Parathyroid adenoma (tissue), 2 donors: ENCODE results near the gene BRINP2.

Experiments used
- H2AFZ ChIP-seq: fragments of 300-600 bp; sonication (generic); one replicate; pipeline ENCODE4 v1.7.0; 2017; ENCODE audit warnings: antibody characterized with exemption, mild to moderate bottlenecking
- H3K27ac ChIP-seq: fragments of 300-600 bp; sonication (generic); one replicate; pipeline ENCODE4 v1.7.0; 2017
- H3K27me3 ChIP-seq: fragments of 300-600 bp; sonication (generic); one replicate; pipeline ENCODE4 v1.7.0; 2017; ENCODE audit warnings: low read length; ENCODE audit not compliant: control insufficient read depth, insufficient read depth
- H3K36me3 ChIP-seq: fragments of 300-600 bp; sonication (generic); one replicate; pipeline ENCODE4 v1.7.0; 2017; ENCODE audit warnings: low read length; ENCODE audit not compliant: control insufficient read depth, insufficient read depth
- H3K4me1 ChIP-seq: fragments of 300-600 bp; sonication (generic); one replicate; pipeline ENCODE4 v1.7.0; 2017; ENCODE audit warnings: control low read depth
- H3K4me2 ChIP-seq: fragments of 300-600 bp; sonication (generic); one replicate; pipeline ENCODE4 v1.7.0; 2017; ENCODE audit warnings: low read length
- H3K4me3 ChIP-seq: fragments of 300-600 bp; sonication (generic); one replicate; pipeline ENCODE4 v1.7.0; 2017; ENCODE audit warnings: low read depth, low read length
- H3K79me2 ChIP-seq: fragments of 300-600 bp; sonication (generic); one replicate; pipeline ENCODE4 v1.7.0; 2017; ENCODE audit warnings: control low read depth
- H3K9ac ChIP-seq: fragments of 300-600 bp; sonication (generic); one replicate; pipeline ENCODE4 v1.7.0; 2017; ENCODE audit warnings: mild to moderate bottlenecking
- H3K9me3 ChIP-seq: fragments of 300-600 bp; sonication (generic); one replicate; pipeline ENCODE4 v1.7.0; 2017; ENCODE audit warnings: low read length; ENCODE audit not compliant: control insufficient read depth
- CTCF ChIP-seq: fragments of 300-600 bp; sonication (generic); IDR thresholded peaks from one replicate; pipeline ENCODE4 v1.7.0; 2017; ENCODE audit warnings: antibody characterized with exemption, mild to moderate bottlenecking
- donor health status: primary hyperparathyroidism.

Gene BRINP2

GRCh38 chr1:177257128-177257527, 86.4 kb downstream of the BRINP2 start:
- no peaks in the 10 kb centered on the region for H3K27me3 ChIP-seq
- no peak overlapping the region for H3K4me2 ChIP-seq
- H2AFZ ChIP-seq, result no peak overlapping the region
- no peaks in the 10 kb centered on the region for H3K4me1 ChIP-seq
- H3K36me3 ChIP-seq, result no peaks in the 10 kb centered on the region
- H3K9ac ChIP-seq, result no peak overlapping the region
- no peak overlapping the region for H3K4me3 ChIP-seq
- H3K27ac ChIP-seq, result no peak overlapping the region
- no peak for TF ChIP-seq CTCF
- no peaks in the 10 kb centered on the region for H3K79me2 ChIP-seq
- H3K9me3 ChIP-seq, result no peaks in the 10 kb centered on the region

GRCh38 chr1:177257576-177257975, 86.8 kb downstream of the BRINP2 start:
- no peak overlapping the region for H3K9ac ChIP-seq
- no peak for TF ChIP-seq CTCF

GRCh38 chr1:177270863-177271262, 100.1 kb downstream of the BRINP2 start:
- TF ChIP-seq CTCF, result no peak
- no peak overlapping the region for H3K27ac ChIP-seq
- H3K27me3 ChIP-seq, result no peaks in the 10 kb centered on the region

More at GRCh38 chr1:177257576-177257975, 86.8 kb downstream of the BRINP2 start:
- H3K79me2 ChIP-seq, result no peaks in the 10 kb centered on the region
- H3K27me3 ChIP-seq, result no peaks in the 10 kb centered on the region
- no peaks in the 10 kb centered on the region for H3K36me3 ChIP-seq
- H2AFZ ChIP-seq, result no peak overlapping the region
- H3K4me3 ChIP-seq, result no peak overlapping the region
- H3K27ac ChIP-seq, result no peak overlapping the region
- H3K4me1 ChIP-seq, result no peaks in the 10 kb centered on the region
- no peaks in the 10 kb centered on the region for H3K9me3 ChIP-seq
- no peak overlapping the region for H3K4me2 ChIP-seq

GRCh38 chr1:177273141-177273540, 102.4 kb downstream of the BRINP2 start:
- H3K9ac ChIP-seq, result no peak overlapping the region
- H3K4me3 ChIP-seq, result no peak overlapping the region
- peaks cover 2% of the 10 kb centered on the region for H3K4me1 ChIP-seq
- H3K9me3 ChIP-seq, result no peaks in the 10 kb centered on the region
- H3K36me3 ChIP-seq, result no peaks in the 10 kb centered on the region
- no peaks in the 10 kb centered on the region for H3K79me2 ChIP-seq
- no peaks in the 10 kb centered on the region for H3K27me3 ChIP-seq
- H3K27ac ChIP-seq, result no peak overlapping the region
- H3K4me2 ChIP-seq, result no peak overlapping the region
- no peak overlapping the region for H2AFZ ChIP-seq
- TF ChIP-seq CTCF, result no peak

More at GRCh38 chr1:177270863-177271262, 100.1 kb downstream of the BRINP2 start:
- no peak overlapping the region for H3K4me3 ChIP-seq
- no peaks in the 10 kb centered on the region for H3K9me3 ChIP-seq
- H3K79me2 ChIP-seq, result no peaks in the 10 kb centered on the region
- H3K36me3 ChIP-seq, result no peaks in the 10 kb centered on the region
- no peak overlapping the region for H3K4me2 ChIP-seq
- H2AFZ ChIP-seq, result no peak overlapping the region
- H3K4me1 ChIP-seq, result peaks cover 2% of the 10 kb centered on the region
- no peak overlapping the region for H3K9ac ChIP-seq

GRCh38 chr1:177274687-177275211, 104.0 kb downstream of the BRINP2 start:
- Histone ChIP-seq H3K27ac (peak overlapping the region; percentile 7), H3K4me3 (no peak overlapping the region), H2AFZ (no peak overlapping the region), H3K79me2 (no peaks in the 10 kb centered on the region), H3K9me3 (no peaks in the 10 kb centered on the region), H3K27me3 (no peaks in the 10 kb centered on the region), H3K4me2 (no peak overlapping the region), H3K9ac (no peak overlapping the region), H3K4me1 (peaks cover 2% of the 10 kb centered on the region), H3K36me3 (no peaks in the 10 kb centered on the region)
- no peak for TF ChIP-seq CTCF
